ENCODE results near the gene SOBP.
A peak's percentile ranks its signal among the peaks of the same experiment; 100 is the strongest.

Gene SOBP

GRCh38 chr6:107641500-107641941, 151.6 kb downstream of the SOBP start:
- TF ChIP-seq CTCF (IDR thresholded peaks at IDR 0.05; ENCODE audit: extremely low read depth, missing control alignments) = no peak
- DNase-seq (ENCODE audit: low spot score) = no peak

DNA sequence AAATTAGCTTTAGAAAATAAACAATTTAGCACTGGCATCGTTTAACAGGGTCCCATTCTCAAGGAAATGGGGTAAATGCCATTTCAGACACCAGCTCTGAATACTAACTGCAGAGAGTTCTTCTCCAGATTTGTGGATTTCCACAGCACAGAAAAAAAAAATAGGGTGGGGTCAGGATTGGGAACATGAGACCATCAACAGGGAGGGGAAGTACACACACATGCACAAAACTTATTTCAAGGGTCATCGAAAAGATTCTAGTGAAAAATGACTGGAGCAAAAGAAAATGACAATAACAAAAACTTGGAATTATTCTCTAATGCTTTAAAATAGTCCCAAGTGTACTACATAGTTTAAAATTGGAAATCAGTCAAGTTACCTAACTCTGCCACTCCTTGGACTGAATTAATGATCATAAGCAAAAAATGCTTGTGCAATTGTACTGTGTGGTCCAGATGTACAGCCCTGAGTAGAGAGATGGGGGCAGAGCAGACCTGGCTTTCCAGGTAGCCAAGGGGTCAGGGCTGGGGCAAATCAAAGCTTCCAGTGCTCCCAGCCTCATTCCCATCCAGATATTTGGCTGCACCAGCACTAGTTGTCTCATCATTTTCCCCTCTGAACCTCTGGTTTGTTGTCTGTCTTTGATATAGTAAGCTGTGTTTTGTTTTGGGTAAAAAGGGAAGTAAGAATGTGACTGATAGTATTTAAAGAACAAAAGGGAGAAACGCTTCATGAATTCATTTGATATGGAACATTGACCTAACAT, 152.4 kb downstream of the SOBP start:
- TF ChIP-seq CTCF (IDR thresholded peaks at IDR 0.05; ENCODE audit: extremely low read depth, missing control alignments) = no peak
- peak; percentile 56 for DNase-seq (ENCODE audit: low spot score)

DNA sequence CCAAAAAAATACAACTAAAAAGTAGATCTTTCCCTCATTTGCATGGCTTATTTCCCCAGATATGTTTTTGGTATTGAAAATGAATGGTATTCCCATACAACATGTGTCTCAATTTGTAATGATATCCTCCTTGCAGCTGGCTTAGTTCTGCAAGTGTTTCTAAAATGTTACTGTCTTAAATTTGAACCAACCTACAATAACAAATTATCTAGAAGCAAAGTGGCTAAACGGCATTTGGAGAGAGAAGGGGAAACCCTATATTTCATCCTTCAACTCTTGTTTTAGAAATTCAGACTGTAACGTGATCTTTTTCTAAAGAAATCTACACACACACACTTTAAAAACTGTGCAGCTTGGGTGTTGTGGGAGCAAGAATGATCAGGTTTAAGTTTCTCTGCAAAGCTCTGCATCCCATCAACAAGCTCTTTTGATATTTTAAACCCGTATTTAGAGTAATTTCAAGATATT, 153.0 kb downstream of the SOBP start:
- no peak for TF ChIP-seq CTCF (IDR thresholded peaks at IDR 0.05; ENCODE audit: extremely low read depth, missing control alignments)
- no peak for DNase-seq (ENCODE audit: low spot score)

DNA sequence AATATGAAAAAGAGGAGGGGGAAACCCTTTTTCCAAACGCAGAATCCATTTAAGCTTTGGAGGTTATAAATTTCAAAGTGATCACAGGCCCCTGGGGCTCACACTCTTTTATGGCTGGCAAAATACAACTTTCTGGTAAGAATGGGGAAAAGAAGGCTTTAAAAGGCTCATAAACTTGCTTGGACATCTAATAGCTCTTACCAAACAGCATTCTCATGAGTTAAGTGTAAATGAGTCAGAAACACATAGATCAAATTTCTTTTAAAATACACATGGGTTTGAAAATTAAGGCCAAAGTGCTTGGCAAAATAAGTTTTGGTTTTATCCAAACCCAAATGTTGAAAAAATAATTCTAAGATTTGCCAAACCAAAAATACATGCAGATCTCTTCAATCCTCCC, 154.6 kb downstream of the SOBP start:
- DNase-seq (ENCODE audit: low spot score) = no peak
- TF ChIP-seq CTCF (IDR thresholded peaks at IDR 0.05; ENCODE audit: extremely low read depth, missing control alignments) = no peak

DNA sequence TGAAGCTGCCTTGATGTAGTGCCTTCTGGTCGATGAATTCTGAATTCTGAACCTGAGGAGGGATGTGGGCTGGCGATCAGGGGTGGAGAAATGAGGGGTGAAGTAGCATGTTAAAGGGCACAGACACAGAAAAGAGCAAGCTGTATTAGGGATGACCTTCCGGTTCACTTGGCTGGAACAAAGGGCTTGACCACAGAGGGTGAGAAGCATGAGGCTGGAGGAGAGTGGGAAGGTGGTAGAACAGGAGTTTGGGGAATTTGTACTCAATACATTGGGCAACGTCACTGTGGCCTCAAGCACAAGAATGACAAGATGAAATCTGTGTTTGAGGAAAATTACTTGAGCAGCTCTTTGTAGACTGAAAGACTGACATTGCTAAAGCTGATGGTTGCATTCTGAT, 155.8 kb downstream of the SOBP start:
- TF ChIP-seq CTCF (IDR thresholded peaks at IDR 0.05; ENCODE audit: extremely low read depth, missing control alignments) = no peak
- DNase-seq (ENCODE audit: low spot score) = no peak

GRCh38 chr6:107646176-107646575, 156.3 kb downstream of the SOBP start:
- TF ChIP-seq CTCF (IDR thresholded peaks at IDR 0.05; ENCODE audit: extremely low read depth, missing control alignments) = no peak
- DNase-seq (ENCODE audit: low spot score) = no peak

DNA sequence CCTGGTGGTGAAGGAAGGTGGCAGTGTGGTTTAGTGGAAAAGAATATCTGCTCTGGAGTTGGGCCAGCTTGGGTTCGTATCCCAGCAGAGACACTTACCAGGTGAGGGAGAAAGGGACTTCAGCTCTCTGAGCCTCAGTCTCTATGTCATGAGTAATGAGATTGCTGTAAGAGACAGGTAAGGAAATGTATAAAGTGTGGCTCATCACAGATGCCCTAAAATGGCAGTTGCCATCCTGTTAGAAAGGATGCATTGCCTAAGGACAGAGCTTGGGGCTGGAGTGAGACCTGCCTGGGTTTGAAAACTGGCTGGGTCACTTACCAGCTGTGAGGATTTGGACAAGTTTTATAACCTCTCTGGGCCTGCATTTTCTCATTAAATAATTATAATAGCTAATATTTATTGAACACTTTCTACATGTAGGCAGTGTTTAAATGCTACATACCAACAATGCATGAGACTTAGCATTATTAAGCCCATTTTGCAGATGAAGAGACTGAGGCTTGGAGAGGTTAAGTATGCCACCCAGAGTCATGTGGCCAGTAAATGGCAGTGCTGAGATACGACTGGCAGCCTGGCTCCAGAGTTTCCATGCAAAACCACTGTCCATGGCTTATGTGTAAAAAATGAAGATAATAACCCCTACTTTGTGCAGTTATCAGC, 157.0 kb downstream of the SOBP start:
- no peak for TF ChIP-seq CTCF (IDR thresholded peaks at IDR 0.05; ENCODE audit: extremely low read depth, missing control alignments)

More for the DNA sequence above, 157.0 kb downstream of the SOBP start:
- no peak for DNase-seq (ENCODE audit: low spot score)

All from GM20000 (cell line).